Ramos (cell line): ENCODE measurements around the gene MRPS6.

Experiments used
- in situ Hi-C: fragments of 300-500 bp; cut with MboI; formaldehyde crosslinking; loops from one replicate; pipeline ENCODE4 v1.14.3; 2022; ENCODE audit warnings: low sequenced_read_pairs; ENCODE audit not compliant: unreplicated experiment

MRPS6 gene

DNA sequence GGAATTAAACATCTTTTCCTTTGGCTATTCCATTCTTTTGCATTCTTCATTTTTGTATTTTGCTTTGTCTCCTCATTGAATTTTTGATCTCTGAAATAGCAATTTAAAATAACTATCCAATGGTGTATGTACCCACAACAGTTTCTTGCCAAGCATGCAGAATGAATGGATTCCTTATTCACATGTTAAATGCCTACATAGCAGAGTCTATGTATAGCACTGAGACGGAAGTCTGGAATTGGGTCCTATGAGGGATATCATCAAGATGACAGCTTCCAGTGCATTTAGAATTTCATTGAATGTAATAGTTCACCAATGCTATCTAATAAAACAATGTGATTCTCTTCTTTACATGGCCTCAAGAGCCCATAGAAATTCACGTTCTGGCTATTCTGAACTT lies 97.5 kb downstream of the MRPS6 start:
- in situ Hi-C loops, result no loop called here

DNA sequence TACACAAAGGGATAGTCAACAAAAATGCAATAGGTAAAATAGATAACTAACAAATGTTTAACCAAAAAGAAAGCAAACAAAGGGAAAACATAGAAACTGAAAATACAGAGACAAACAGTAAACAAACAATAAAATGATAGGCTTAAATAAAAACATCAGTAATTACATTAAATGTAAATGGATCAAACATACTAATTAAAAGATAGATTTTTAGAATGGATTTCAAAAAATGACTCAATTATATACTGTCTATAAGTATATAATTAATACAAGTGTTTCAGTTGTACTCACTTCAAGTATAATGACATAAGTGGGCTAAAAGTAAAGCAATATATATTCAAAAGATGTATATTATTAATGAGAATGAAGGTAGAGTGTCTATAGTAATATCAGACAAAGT lies 101.1 kb downstream of the MRPS6 start:
- in situ Hi-C loops, result no loop called here

DNA sequence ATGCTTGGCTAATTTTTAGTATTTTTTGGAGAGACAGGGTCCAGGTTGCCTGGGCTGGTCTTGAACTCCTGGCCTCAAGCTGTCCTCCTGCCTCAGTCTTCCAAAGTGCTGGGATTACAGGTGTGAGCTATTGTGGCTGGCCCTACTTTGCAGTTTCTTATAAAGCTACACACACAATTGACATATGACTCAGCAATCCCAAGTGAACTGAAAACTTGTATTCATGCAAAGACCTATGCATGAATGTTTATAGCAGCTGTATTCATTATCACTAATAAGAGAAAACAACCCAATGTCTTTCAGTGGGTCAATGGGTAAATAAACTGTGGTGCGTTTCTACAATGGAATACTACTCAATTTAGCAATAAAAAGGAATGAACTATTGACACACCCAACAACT lies 103.1 kb downstream of the MRPS6 start:
- in situ Hi-C loops, result no loop called here

DNA sequence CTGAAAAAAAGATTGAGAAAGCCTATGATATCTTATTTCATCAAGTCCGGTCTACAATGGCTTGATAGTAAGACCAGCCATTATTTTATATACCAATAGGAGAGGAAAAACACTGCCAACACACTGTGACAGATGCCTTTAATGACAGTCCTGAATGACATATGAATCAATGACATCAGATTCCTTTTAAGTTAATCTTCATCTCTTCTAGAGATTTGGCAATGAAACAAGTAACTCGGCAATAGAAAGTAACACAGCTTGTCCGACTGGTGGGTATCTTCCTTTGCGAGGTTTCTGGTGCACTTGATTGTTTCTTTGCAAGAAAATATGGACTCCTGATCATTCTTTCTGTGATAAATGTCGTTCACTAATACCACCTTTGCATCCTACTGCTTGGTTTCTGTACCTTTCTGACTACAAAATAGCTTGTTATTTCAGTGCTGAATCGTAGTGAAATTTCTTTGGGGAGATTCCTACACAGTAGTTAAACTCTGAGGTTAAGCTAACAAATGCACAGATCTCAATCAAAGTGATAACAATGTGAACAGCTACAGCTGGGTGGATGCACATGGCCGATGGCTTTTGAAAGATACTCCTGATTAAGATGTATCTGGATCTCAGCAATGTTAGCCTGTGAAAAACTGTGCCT lies 104.7 kb downstream of the MRPS6 start:
- in situ Hi-C loops, result no loop called here

DNA sequence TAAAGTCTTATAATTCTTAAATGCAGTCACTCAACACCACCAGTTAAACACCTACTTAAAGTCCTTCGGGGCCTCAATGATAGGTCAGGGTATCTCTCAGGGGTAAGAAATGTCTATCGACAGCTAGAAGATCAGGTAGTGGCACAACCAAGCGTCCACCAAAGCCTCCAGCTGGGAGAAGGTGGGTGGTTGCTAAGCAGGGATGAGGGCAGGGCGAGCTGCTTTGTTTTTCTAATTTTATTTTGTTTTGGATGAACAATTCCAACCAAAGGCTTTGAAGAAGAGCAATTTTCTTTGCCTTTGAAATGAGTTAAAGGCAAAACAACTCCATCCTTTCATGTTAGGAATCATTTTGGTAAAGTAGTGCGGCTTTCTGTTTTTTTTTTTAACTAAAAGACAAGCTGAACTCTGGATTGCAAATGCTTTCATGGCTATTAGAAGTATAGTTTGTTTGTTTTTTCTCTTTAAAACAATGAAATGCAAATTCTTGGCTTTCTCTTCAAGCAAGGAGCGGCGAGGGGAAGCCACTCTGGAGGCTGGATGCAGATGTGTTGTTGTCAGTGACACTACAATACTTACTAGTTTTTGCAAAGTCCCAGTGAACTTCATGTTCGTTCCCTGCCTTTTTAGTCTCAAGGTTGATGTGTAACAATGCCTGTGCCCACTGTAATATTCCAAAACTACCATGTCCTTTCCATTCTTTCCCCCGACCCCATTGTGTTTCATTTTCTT lies 106.0 kb downstream of the MRPS6 start:
- in situ Hi-C loops, result no loop called here

DNA sequence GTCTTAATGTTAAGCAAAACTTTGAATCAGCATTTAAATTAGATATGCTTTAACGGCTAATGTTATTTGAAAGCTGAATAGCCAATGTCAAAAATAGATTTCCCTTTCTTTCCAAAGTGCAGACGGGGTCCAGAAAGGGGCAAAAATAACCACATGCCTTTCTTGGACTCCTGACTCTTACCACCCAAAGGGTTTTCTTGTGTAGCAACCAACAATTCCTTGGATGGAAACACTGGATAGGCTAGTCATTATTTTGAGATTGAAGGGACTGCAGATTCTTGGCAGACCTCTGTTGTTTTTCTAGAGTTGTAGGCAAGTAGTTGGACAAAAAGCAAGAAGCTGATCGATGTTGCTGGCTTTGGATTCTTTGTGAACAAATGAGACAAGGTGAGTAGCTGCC lies 107.0 kb downstream of the MRPS6 start:
- in situ Hi-C loops, result no loop called here

DNA sequence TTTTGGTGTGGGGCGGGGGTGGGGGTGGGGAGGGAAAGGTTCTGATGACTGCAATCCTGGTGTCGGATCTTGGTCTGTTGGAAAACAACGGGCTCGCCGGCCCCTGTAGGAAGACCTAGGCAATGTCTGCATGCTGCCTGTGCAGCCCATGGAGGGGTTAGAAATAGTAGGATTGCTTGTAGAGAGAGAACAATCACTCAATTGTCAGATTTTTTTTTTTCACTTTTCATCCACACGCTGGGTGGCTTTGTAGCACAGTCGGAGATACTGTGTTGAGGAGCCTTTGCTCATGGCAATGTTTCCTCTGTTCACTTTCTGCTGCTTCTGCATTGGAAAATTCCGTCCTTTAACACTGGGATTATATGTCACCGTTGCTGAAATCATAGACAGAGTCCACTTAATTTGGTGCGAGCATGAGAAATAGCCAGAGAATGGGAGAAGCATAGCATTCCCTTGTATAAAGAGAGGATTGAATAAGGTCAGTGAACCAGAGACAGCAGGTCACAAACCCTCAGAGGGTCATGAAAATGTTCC lies 107.5 kb downstream of the MRPS6 start:
- in situ Hi-C loops, result no loop called here

DNA sequence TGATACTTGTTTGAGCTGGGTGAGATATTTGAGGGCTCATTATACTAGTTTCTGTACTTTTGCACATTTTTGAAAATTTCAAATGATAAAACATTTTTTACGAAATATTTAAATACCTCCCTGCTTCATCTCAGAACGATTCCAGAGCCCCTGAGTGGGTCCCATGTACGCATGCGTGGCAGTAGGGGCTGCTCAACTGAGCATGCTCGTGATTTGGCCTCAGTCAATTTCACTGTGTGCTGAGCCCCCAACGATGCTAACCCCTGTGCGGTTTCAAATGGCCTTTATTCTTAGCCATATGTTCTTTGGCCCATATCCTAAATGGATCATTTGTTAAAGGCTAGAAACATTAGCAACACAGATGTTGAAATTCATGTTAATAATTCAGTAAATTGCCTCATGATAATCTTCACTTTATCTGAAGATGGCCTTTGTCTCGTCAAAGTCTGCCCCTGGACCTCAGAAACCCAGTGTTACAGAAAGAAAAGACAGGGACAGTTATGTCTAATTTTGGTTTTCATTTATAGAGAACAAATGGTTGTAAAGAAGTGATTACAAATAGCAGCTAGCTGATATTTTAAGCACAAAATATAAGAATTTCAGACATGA lies 108.2 kb downstream of the MRPS6 start:
- in situ Hi-C loops, result no loop called here

DNA sequence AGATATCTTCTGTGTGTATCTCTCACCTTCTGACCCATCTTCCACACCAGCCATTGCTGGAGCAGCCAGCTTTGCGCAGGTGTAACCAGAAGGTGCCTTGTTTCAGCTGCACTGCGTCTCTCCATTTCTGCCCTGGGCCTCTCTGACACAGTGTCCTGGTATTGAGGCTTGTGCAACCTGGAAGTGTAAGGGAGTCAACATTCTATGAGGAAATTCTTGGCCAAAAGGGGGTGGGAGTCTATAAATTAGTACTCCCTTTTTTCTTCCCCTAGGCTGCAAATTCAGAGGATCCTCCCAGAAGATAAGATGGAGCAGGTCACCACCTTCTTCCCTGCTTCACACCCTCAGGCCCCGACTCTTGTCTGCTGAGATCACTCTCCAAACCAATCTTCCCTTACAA lies 109.1 kb downstream of the MRPS6 start:
- in situ Hi-C loops, result no loop called here

DNA sequence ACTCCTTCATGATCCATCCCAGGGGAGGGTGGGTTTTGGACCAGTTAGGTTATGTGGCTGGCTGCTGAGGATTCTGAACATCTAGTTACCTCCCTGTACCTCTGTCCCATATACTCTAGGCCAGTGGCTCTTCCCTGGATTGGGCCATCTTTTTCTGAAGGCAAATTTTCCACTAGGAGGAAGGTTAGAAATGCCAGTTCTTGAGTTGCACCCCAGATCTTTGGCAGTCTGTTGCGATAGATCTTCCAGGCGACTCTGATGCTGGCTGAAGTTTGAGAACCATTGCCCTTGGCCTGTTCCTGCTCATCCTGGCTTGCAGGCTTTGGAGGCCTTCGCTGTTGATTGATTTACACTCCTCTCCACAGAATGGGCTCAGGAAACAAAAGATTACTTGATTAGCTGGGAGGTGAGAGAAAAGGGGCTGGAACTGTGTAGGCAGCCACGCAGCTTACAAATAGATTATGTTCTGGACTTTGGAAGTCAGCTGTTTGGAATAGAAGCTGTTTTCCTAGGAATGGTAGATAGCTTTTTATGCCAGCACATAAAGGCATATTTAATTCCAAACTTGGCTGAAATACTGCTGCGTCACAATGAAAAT lies 110.1 kb downstream of the MRPS6 start:
- in situ Hi-C loops, result no loop called here

DNA sequence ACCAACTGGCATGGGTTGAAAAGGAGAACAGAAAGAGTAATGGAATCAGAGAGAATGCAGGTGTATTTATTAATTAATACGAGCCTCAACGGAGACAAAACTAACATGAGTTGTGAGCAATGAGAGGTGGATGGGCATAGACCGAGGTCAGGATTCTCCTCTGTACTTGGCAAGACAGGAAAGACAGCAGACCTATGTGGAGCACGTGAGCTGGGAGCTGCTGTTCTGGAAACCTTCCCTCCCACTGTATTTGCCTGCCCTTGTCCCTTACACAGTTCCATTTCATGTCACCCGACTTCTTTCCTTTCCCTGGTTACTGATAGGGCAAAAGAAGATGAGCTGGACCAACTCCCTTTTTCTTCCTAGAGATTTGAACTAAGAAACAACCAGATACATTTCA lies 110.9 kb downstream of the MRPS6 start:
- in situ Hi-C loops, result no loop called here

DNA sequence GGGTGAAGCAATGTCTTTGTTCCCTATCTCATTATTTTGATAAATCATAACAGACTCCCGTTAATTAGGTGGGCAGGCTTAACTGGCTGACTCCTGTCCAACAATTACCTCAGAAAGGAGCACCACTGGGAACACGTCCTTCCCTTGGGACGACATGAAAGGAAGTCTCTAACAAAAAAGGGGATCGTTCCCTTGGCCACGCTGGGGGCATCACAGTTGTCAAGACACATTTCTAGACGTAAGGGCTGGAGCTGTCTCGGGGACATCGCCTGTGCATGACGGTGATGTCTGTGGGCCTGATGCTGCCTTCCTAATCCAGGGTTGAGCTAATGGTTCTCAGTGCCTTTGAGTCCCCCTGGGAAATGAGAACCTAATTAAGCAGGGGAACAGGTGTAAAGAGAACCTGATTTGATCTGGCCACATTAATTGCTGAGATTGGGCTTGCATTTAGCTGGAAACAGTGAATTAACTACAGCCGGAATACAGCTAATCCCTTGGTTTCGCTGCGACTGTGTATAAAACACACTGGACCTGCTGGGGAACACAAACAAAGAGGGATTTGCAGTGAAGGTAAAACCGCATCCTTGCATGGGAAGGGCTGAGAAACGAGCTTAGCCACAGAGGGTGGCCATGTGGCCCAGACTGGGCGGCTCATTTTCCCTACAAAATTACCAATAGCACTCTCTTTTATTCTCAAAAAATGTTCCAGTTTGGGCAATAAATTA lies 111.8 kb downstream of the MRPS6 start:
- in situ Hi-C loops, result no loop called here

DNA sequence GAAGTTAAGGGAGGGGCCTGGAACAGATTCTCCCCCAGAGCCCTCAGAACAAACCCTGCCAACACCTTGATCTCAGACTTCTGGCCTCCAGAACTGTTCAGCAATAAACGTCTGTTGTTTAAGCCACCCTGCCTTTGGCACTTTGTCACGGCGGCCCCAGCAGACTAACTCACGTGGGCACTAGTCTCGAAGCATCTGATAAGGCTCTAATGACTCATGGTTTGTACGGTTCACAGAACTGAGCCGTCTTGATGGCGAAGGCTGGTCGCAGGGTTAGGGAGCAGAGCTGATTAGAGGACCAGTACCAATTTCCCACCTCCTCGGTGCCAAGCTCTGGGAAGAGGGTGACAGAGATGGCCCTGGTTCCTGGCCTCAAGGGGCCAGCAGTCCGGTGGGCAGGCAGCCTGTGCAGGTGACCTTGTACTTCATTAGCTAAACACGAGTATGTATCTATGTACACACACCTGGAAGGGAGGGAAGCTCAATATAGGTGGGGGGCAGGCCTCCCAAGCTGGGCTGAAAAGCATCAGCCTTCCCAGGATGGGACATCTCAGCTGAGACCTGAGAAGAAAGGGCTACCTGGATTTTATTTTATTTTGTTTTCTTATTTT lies 112.8 kb downstream of the MRPS6 start:
- in situ Hi-C loops, result no loop called here

DNA sequence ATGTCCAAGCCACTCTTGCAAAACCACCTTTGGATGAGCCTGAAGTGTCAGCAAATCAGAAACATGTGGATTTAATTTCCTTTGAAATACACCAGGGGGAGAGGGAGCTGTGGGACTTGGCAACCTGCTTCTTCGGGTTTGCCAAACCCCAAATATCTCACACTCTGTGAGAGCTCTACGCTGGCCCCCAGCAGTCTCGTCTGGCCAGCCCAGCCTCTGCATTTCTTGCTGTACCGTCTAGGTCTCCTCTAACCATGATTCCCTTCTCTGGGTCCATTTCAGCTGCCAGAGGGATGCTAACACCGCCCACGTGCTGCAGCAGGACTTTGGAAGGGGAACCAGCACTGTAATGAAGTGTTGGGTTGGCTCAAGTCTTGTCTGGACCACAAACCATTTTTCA lies 114.6 kb downstream of the MRPS6 start:
- in situ Hi-C loops, result no loop called here

DNA sequence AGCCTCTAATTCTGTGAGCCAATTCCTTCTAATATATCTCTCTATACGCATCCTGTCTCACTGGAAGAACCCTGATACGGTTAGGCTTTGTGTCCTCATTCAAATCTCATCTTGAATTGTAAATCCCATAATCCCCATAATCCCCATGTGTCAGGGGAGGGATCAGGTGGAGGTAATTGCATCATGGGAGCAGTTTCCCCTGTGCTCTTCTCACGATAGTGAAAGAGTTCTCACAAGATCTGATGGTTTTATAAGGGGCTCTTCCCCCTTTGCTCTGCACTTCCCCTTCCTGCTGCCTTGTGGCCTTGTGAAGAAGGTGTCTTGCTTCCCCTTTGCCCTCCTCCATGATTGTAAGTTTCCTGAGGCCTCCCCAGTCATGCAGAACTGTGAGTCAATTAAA lies 116.1 kb downstream of the MRPS6 start:
- in situ Hi-C loops, result no loop called here

DNA sequence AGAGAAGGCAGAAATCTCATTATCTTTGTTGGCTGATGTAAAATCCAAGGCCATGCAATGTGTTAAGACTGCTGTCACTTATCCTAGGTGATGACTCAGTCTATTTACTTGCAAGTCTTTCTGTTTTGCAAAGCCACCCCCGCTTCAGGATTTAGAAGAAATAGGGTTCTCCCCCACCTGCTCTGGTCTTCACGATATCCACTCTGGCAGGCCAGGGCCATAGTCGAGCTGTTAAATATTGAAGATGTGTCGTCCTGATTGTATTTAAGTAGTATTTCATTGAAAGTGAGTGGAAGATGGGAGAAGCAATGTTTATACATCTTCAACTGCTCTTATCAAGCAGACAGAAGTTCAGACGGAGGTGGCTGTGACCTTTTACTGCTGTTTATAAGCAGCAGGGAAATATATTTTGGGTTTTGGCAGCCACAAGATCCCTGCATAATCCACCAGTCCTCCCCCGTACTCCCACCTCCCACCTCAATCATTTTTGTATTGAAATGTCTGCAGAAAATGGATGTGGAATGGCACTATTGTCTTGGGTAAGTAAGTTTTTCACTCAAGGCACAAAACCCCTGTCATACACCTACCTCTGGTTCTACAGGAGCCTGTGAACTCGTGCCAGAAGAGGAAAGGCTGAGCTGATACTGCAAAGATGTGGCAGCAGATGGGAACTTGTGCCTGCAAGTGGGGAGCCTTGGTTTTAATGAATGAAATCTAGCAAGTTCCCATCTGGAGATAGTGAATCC lies 117.4 kb downstream of the MRPS6 start:
- in situ Hi-C loops, result no loop called here

DNA sequence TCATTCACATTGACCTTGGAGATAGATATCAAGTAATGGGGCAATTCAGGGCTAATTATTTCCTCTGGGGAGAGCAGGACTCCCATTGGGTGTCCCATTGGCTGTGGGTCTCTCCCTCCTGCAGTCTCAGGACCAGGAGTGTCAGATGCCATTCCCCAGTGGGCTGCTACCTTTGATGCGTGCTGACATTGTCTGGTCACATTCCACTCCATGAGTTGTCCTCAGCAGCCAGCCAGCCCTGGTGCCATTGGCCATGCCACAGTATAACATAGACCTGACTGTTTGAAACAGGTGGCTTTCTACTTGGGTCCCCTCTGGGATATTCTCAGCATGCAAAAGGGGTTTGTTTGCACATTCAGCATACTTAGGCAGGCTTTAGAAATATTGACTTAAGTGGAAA lies 118.5 kb downstream of the MRPS6 start:
- in situ Hi-C loops, result no loop called here
